ENCODE results near the gene PWP1.

Gene PWP1

DNA sequence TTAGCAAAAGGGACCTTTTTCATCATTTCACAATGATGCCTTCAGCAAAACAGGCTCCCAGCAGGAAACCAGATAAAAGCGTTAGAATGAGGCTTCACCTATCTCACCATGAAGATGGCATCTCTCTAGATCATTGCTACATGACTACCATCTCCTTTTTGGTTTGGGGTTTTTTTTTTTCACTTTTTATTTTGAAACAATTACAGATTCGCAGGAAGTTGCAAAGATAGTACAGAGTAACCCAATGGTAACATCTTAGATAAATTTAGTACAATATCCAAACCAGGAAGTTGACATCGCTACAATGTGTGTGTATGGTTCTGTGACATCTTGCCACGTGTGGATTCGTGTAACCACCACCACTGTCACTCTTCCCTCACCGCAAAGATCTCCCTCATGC lies 22.3 kb upstream of the PWP1 start:
- ChIA-PET CTCF (interaction anchor here (0.9 kb wide), 1 partner anchor 11 kb away, joined by 4 read pairs; no protein-coding TSS in a partner anchor), POLR2A (no interaction called here)
- no peak for DNase-seq (ENCODE audit: low read depth, low spot score)
- no peak overlapping the region for H3K4me3 ChIP-seq (ENCODE audit: low read depth, low read length)
- TF ChIP-seq, protein P1, sequence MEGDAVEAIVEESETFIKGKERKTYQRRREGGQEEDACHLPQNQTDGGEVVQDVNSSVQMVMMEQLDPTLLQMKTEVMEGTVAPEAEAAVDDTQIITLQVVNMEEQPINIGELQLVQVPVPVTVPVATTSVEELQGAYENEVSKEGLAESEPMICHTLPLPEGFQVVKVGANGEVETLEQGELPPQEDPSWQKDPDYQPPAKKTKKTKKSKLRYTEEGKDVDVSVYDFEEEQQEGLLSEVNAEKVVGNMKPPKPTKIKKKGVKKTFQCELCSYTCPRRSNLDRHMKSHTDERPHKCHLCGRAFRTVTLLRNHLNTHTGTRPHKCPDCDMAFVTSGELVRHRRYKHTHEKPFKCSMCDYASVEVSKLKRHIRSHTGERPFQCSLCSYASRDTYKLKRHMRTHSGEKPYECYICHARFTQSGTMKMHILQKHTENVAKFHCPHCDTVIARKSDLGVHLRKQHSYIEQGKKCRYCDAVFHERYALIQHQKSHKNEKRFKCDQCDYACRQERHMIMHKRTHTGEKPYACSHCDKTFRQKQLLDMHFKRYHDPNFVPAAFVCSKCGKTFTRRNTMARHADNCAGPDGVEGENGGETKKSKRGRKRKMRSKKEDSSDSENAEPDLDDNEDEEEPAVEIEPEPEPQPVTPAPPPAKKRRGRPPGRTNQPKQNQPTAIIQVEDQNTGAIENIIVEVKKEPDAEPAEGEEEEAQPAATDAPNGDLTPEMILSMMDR (IDR thresholded peaks at IDR 0.05; ENCODE audit: insufficient read depth, low read length, missing control alignments): no peak

DNA sequence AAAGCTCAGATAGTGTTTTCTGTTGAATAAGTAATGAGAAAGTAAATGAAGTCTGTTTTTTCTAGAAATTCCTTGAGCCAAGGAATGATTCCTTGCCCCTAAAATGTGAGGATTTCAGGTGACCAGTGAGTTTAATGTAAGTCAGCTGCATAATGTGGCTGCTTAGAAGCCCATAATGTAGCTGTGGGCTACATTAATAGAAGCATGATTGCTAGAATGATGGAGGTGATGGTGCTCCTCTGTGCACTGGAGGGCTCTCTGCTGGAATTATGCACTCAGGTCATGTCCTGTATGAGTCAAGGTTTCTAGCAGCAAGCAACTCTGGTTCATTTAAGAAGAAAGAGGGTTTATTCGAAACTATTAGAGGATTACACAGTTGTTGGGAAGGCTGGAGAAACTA lies 19.6 kb upstream of the PWP1 start:
- POLR2A ChIA-PET: no interaction called here
- TF ChIP-seq, protein P1 (IDR thresholded peaks at IDR 0.05; ENCODE audit: insufficient read depth, low read length, missing control alignments): no peak
- H3K4me3 ChIP-seq (ENCODE audit: low read depth, low read length): no peak overlapping the region
- CTCF ChIA-PET: interaction anchor here (0.7 to 3.5 kb wide), 5 partner anchors 10 to 219 kb away, joined by 3 to 16 read pairs (median 3); no protein-coding TSS in a partner anchor
- DNase-seq (ENCODE audit: low read depth, low spot score): no peak

DNA sequence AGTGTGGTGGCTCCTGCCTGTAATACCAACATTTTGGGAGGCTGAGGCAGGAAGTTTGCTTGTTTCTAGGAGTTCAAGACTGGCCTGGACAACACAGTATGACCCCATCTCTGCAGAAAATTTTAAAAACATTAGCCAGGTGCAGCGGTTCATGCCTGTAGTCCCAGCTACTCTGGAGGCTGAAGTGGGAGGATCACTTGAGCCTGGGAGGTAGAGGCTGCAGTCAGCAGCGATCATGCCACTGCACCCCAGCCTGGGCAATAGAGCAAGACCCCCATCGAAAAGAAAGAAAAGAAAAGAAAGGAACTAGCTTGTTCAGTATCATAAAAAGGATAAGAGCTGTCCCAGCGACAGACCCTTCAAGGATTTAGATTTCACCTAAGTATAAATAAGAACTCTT lies 18.1 kb upstream of the PWP1 start:
- TF ChIP-seq, protein P1 (IDR thresholded peaks at IDR 0.05; ENCODE audit: insufficient read depth, low read length, missing control alignments): no peak
- ChIA-PET CTCF (interaction anchor here (1.7 to 3.5 kb wide), 2 partner anchors 9 to 11 kb away, joined by 5 to 16 read pairs; no protein-coding TSS in a partner anchor), POLR2A (no interaction called here)
- H3K4me3 ChIP-seq (ENCODE audit: low read depth, low read length): no peak overlapping the region
- no peak for DNase-seq (ENCODE audit: low read depth, low spot score)

DNA sequence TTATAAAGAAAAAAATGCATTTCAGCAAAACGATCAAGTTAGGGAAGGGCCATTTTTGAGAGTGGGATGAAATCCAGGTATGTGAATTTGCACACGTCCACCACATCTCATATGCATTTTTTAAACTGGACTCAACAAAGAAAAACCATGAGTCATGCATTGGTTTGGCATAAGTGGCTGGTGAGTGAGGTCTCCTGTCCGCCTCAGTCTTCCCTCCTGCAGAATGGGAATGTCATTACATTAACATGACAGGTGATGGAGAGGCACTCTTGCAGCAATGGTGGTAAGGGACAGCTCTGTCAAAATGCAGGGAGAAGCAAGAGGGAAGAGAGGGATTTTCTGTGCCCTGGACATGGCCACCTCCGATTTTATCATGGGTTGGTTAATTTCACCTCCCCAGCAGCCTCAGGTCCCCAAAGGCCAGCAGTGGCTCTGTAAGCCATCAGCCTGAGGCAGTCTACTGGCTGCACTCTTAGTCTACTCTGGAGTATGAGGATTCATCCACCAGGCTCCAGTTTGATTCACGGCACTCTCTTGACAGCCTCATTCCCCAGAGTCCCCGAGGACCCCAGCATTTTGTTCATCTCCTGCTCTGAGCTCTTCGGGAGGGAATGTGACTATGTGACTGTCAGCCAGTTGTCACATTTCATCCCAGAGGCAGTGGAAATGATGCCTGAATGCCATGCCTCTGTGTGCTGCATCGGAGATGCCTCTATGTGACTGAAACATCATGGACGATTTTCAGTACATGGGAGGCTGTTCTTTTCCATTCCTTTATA lies 17.1 kb upstream of the PWP1 start:
- no peak overlapping the region for H3K4me3 ChIP-seq (ENCODE audit: low read depth, low read length)
- TF ChIP-seq, protein P1 (IDR thresholded peaks at IDR 0.05; ENCODE audit: insufficient read depth, low read length, missing control alignments): no peak
- DNase-seq (ENCODE audit: low read depth, low spot score): no peak
- CTCF ChIA-PET: interaction anchor here (0.7 to 3.5 kb wide), 4 partner anchors 8 to 842 kb away, joined by 3 to 16 read pairs (median 6); no protein-coding TSS in a partner anchor
- POLR2A ChIA-PET: no interaction called here

DNA sequence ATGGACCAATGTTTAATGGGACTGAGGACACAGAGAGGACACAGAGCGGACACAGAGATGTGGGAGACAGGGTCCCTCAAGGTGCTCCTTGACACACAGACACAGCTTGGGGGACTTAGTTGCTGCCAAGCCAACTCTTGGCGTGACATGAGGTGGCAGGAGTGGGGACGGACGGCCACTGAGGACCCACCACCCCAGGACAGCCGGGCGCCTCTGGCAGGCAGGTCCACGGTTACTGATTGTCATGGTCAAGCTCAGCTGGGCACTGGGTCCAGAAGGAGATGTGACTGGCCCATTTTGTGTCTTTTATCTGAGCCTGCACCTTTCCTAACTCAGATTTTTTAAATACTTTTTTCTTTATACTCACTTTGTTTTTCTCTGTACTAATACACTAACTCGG lies 15.7 kb upstream of the PWP1 start:
- TF ChIP-seq, protein P1 (IDR thresholded peaks at IDR 0.05; ENCODE audit: insufficient read depth, low read length, missing control alignments): no peak
- ChIA-PET POLR2A (no interaction called here), CTCF (interaction anchor here (1.1 to 2.5 kb wide), 2 partner anchors 11 to 217 kb away, joined by 3 to 8 read pairs; no protein-coding TSS in a partner anchor)
- DNase-seq (ENCODE audit: low read depth, low spot score): no peak
- no peak overlapping the region for H3K4me3 ChIP-seq (ENCODE audit: low read depth, low read length)

DNA sequence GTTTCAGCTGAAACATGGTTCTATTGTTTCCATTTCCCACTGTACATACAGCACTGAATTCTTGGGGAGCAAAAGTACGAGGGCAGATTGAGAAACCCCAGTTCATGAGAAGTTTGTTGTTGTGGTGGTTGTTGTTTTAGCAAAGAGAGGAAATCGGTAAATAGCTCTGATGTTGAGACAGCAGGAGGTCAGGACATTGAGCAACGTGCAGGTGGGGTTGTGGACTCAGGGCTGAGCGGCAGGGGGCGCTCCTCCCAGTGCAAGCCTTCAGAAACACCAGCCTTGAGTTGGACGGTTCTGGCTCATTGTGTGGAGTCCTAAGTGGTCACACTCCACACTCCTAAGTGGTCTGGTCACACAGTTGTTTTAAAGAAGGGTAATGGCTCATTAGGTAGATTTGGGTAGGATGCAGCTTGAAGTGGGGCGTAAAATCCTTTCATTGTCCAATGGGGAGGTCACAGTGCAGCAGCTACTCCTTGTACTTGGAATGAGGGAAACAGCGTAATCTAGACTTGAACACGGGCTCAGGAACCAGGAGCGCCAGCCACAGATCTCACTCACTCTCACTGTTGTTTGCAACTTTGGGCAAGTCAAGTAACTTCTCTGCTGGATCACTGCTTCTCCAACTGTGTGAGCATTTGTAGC lies 14.5 kb upstream of the PWP1 start:
- TF ChIP-seq, protein P1 (IDR thresholded peaks at IDR 0.05; ENCODE audit: insufficient read depth, low read length, missing control alignments): peak; percentile 60
- no peak overlapping the region for H3K4me3 ChIP-seq (ENCODE audit: low read depth, low read length)
- ChIA-PET CTCF (interaction anchor here (0.6 to 6.7 kb wide), 11 partner anchors 9 to 841 kb away, joined by 3 to 61 read pairs (median 5); partner anchors contain the start of gene PWP1), POLR2A (no interaction called here)
- no peak for DNase-seq (ENCODE audit: low read depth, low spot score)

Measured in AG04449 (cell line).